Measurements from ENCODE around the gene KCNH2.
A peak's percentile ranks its signal among the peaks of the same experiment; 100 is the strongest.

The KCNH2 gene

DNA sequence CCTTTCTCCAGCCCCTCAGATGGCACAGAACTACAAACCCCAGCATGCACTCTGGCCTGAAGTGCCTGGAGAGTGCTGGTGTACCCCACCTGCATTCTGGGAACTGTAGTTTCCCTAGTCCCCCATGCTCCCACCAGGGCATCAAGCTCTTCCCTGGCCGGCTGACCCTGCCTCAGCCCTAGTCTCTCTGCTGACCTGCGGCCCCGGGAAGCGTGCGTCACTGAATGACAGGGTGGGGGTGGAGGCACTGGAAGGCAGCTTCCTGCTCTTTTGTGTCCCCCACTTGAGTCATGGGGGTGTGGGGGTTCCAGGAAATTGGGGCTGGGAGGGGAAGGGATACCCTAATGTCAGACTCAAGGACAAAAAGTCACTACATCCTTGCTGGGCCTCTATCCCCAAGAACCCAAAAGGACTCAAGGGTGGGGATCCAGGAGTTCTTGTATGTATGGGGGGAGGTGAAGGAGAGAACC, 14.7 kb upstream of the KCNH2 start:
- Mint-ChIP-seq H3K36me3 (peaks cover 10% of the 10 kb centered on the region), H3K27ac (no peak overlapping the region), H3K27me3 (no peaks in the 10 kb centered on the region), H3K4me3 (no peak overlapping the region), H3K4me1 (ENCODE audit: low read depth) (peaks cover 40% of the 10 kb centered on the region), H3K9me3 (ENCODE audit: low read depth) (peaks cover 15% of the 10 kb centered on the region)

DNA sequence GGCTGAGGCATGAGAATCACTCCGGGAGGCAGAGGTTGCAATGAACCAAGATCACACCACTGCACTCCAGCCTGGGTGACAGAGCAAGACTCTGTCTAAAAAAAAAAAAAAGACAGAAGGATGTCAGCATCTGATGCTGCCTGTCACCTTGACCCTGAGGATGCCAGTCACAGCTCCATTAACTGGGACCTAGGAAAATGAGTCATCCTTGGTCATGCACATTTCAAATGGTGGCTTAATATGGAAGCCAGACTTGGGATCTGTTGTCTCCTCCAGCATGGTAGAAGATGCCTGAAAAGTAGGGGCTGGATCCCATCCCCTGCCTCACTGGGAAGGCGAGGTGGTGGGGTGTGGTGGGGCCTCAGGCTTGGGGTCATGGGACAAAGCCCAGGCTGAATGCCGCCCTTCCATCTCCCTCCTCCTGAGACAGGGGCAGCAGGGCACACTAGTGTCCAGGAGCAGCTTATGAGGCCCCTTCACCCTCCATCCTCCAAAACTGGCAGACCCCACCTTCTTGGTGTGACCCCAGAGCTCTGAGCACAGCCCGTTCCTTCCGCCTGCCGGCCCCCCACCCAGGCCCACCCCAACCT, 14.0 kb upstream of the KCNH2 start:
- H3K4me1 Mint-ChIP-seq (ENCODE audit: low read depth), result peaks cover 36% of the 10 kb centered on the region
- peaks cover 10% of the 10 kb centered on the region for H3K36me3 Mint-ChIP-seq
- no peak overlapping the region for H3K27ac Mint-ChIP-seq
- H3K9me3 Mint-ChIP-seq (ENCODE audit: low read depth), result peaks cover 15% of the 10 kb centered on the region
- H3K4me3 Mint-ChIP-seq, result no peak overlapping the region
- no peaks in the 10 kb centered on the region for H3K27me3 Mint-ChIP-seq

DNA sequence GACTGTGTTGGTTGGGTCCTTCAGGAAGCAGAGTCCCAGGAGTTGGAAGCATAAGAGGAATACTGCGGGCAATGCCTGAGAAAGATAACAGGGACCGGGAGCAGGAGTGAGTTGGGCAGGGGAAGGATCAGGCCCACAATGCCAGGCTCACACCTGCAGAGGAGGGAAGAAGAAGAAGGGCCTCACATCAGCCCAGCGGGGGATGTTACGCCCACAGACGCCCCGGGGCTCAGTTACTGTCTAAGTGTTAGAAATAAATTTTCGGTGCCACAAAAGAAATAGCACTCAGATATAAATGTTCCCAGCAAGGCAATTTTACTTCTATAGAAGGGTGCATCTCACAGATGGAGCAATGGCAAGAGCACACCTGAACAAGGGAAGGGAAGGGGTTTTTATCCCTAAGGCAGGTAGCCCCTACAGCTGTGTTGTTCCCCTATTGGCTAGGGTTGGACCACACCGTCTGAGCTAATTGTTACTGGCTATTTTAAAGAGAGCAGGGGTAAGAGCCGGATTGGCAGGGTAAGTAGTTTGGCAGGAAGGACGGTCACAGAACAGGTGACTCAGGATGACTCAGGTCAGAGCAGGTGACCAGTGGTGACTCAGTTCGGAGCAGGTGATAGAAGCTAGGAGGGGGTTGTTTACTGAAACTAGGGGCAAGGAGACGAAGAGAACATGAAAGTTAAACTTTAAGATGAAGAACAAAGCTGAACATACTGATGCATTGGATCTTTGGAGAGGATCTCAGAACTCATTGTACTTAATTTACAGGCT, 12.5 kb upstream of the KCNH2 start, which contains the start of gene NOS3:
Gene NOS3 (plus strand): TSS at position 602 of the 771 bp plus-strand sequence. CDS start 2,787 bp downstream, outside the sequence.
- peaks cover 15% of the 10 kb centered on the region for H3K9me3 Mint-ChIP-seq (ENCODE audit: low read depth)
- no peaks in the 10 kb centered on the region for H3K27me3 Mint-ChIP-seq
- H3K4me3 Mint-ChIP-seq, result no peak within 1 kb of the TSS
- H3K4me1 Mint-ChIP-seq (ENCODE audit: low read depth), result peaks cover 39% of the 10 kb centered on the region
- peaks cover 10% of the 10 kb centered on the region for H3K36me3 Mint-ChIP-seq
- H3K27ac Mint-ChIP-seq, result no peak within 1 kb of the TSS

DNA sequence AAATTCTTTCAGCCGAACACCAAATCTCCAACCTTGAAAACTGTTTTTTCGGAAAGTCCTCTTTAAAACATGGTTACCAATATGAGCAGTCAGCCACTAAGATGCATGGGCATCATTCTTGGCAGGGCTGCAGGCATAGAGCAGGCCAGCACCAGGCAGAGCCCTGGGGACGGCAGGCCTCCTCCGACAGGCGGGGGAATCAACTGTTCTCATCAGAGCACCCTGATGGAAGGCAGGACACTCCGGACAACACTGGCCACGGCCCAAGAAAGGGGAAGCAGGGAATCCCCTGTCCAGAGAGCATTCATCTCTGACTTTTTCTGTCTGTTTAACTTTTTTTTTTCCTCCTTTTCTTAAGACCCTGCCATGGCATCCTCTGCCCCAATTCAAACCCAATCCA, 11.3 kb upstream of the KCNH2 start:
- no peaks in the 10 kb centered on the region for H3K27me3 Mint-ChIP-seq
- peaks cover 10% of the 10 kb centered on the region for H3K36me3 Mint-ChIP-seq
- H3K9me3 Mint-ChIP-seq (ENCODE audit: low read depth), result peaks cover 15% of the 10 kb centered on the region
- H3K4me1 Mint-ChIP-seq (ENCODE audit: low read depth), result peaks cover 35% of the 10 kb centered on the region
- H3K4me3 Mint-ChIP-seq, result no peak overlapping the region
- no peak overlapping the region for H3K27ac Mint-ChIP-seq

DNA sequence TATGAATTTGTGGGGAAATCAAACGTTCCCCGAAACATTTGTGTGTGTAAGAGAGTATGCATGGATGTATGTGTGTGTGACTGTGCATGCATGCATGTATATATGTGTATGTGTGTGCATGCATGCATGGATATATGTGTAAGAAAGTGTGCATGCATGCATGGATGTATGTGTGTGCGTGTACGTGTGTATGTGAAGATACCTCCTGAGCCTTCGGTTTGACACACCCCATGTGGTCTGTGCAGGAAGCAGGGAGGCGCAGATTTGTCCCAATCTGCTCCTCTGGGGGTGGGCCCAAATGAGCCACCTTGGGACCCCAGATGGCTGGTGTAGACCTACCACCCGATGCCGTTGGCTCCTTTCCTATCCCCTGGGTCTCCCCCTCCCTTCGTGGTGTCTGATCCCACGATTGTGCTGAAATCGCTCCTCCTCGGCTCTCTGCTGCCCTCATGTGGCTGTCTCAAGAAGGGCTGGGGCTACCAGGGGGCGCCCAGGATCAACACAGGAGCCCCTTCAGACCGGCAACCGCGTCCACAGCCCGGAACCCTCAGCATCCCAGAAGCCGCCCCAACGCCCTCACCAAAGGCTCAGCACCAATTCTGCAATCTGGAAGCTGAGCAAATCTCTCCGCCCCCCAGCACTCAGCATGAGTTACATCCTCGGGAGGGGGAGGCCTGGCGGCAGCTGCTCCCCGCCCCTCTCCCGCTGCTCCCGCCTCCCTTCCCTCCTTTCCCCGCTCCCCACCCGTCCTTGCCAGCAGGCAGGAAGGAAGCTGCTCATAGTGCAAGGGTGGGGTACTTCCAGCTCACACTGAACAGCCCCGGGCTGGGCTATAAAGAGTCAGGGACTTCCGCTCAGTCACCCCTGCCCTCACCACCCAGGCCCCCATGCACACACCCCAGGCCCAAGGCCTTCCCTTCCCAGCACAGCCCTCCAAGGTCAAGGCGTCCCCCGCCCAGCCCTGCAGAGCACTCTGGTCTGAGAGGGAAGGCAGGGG, 10.4 kb upstream of the KCNH2 start:
- Mint-ChIP-seq H3K4me3 (peak overlapping the region; percentile 49), H3K36me3 (peaks cover 10% of the 10 kb centered on the region), H3K9me3 (ENCODE audit: low read depth) (peaks cover 15% of the 10 kb centered on the region), H3K4me1 (ENCODE audit: low read depth) (peaks cover 30% of the 10 kb centered on the region), H3K27me3 (peaks cover 1% of the 10 kb centered on the region), H3K27ac (no peak overlapping the region)

DNA sequence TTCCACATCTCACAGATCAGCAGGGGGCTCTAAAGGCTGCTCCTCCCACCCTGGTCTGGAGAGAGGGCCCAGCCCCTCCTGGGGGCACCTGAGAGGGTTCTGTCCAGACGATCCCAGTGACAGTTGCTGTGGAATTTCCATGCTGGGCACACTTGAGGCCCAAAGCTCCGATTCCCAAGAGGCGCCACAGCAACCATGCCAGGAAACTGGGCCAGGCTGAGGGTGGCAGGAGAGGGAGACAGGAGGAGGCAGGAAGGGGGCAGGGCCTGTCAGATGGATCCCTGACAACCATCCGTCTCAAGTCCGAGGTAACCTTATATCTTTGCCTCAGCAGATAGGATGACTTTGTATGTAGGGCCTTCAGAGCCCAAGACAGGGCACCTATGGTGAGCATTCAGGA, 8.4 kb upstream of the KCNH2 start:
- no peak overlapping the region for H3K4me3 Mint-ChIP-seq
- H3K36me3 Mint-ChIP-seq, result peaks cover 10% of the 10 kb centered on the region
- no peak overlapping the region for H3K27ac Mint-ChIP-seq
- H3K4me1 Mint-ChIP-seq (ENCODE audit: low read depth), result peaks cover 26% of the 10 kb centered on the region
- peaks cover 15% of the 10 kb centered on the region for H3K9me3 Mint-ChIP-seq (ENCODE audit: low read depth)
- peaks cover 9% of the 10 kb centered on the region for H3K27me3 Mint-ChIP-seq

DNA sequence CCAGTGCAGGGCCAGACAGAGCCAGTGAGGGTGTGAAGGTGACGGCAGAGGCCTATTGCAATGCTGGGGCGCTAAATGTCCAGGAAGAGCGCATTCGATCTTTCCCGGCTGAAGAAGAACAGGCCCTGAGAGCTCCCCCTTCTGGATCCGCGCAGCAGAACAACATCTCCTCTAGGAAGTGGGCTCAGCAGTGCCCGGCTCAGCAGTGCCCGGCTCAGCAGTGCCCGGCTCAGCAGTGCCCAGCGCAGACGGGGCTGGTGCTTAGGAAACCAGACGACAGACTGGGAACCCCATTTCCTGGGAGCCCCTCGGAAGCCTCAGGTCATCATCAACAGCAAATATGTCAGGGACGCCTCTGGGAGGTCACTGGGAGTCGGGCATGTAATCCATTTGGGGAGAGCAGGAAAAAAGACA, 8.0 kb upstream of the KCNH2 start:
- Mint-ChIP-seq H3K9me3 (ENCODE audit: low read depth) (peaks cover 14% of the 10 kb centered on the region), H3K36me3 (peaks cover 9% of the 10 kb centered on the region), H3K27ac (peak overlapping the region; percentile 12), H3K4me1 (ENCODE audit: low read depth) (peaks cover 26% of the 10 kb centered on the region), H3K27me3 (peaks cover 9% of the 10 kb centered on the region), H3K4me3 (no peak overlapping the region)

DNA sequence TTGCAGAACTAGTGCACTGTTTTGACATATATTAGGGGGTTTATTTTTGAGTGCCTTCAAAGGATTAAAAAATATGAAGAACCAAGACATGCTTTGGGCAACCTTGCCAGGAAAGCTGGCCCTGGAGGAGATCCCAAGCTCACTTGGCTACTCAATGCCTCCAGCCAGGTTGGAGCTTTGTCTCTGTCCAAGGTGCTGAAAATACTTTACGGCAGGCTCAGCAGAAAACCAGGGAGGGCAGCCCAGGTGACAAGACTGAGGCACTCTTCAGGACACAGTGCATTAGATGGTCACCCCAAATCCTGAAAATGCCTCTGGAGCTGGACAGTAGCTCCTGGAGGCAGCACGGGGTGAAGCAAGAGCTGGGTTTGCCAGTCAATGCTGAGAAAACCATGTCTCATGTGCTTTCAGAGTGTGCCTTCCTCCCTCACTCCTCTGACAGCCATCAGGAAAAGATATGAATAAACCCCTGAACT, 5.8 kb upstream of the KCNH2 start:
- Mint-ChIP-seq H3K36me3 (no peaks in the 10 kb centered on the region), H3K27me3 (peaks cover 9% of the 10 kb centered on the region), H3K4me3 (no peak overlapping the region), H3K9me3 (ENCODE audit: low read depth) (no peaks in the 10 kb centered on the region), H3K4me1 (ENCODE audit: low read depth) (peaks cover 18% of the 10 kb centered on the region), H3K27ac (no peak overlapping the region)

DNA sequence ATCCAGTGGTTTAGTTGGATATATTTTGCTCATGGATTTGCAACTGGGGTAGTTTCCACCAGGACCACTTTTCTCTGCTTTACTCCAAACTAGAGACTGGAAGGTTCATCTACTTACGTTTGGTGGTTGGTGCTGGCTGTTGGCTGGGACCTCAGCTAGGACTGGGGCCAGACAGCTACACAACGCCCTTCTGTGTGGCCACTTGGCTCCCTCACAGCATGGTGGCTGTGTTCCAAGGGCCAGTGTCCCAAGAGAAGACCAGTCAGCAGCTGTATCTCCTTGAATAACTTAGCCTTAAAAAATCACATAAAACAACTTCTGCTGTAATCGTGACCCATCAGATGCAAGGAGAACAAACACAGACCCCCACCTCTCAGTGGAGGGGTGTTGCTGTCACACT, 4.2 kb upstream of the KCNH2 start:
- Mint-ChIP-seq H3K36me3 (no peaks in the 10 kb centered on the region), H3K4me3 (no peak overlapping the region), H3K27ac (no peak overlapping the region), H3K4me1 (ENCODE audit: low read depth) (peaks cover 10% of the 10 kb centered on the region), H3K9me3 (ENCODE audit: low read depth) (no peaks in the 10 kb centered on the region), H3K27me3 (peaks cover 10% of the 10 kb centered on the region)

DNA sequence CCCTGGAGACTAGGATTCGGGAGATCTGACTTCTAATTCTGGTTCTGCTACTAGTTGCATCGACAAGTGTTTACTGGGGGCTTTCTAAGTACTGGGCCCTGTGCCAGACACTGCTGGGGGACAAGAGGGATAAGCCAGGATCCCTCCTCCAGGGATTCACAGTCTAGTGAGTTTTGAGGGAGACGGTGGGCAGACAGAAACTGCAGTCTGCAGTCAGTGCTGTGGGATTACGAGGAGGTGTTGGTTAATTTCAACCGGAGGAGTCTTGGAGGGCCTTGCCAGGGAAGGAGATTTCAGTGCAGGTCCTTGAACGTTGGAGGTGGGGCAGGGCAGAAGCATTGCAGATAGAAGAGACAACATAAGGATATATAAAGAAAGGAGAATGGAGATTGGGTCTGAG, 3.5 kb upstream of the KCNH2 start:
- Mint-ChIP-seq H3K27ac (no peak overlapping the region), H3K36me3 (no peaks in the 10 kb centered on the region), H3K4me1 (ENCODE audit: low read depth) (peaks cover 17% of the 10 kb centered on the region), H3K27me3 (peaks cover 15% of the 10 kb centered on the region), H3K4me3 (no peak overlapping the region), H3K9me3 (ENCODE audit: low read depth) (no peaks in the 10 kb centered on the region)

DNA sequence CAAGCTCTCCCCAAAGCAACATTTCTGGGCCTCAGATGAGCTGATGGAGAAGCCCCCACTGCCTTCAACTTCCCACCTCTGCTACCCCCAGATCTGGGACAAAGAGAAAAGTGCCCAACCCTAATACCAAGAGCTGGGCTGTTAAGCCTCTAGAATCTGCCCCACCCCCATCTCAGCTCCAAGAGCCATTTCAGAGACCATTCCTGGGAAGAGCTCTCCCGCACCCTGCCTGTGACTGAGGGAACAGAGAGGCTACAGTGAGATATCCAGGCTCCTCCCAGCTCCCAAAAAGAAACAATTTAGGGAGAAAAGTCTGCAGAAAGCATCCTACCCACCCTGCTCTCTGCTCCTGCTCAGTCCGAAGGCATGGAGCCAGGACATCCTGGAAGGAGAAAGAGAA, 2.5 kb upstream of the KCNH2 start:
- H3K4me3 Mint-ChIP-seq, result no peak overlapping the region
- H3K27ac Mint-ChIP-seq, result no peak overlapping the region
- no peaks in the 10 kb centered on the region for H3K9me3 Mint-ChIP-seq (ENCODE audit: low read depth)
- no peaks in the 10 kb centered on the region for H3K36me3 Mint-ChIP-seq
- H3K27me3 Mint-ChIP-seq, result peaks cover 15% of the 10 kb centered on the region
- H3K4me1 Mint-ChIP-seq (ENCODE audit: low read depth), result peaks cover 15% of the 10 kb centered on the region

DNA sequence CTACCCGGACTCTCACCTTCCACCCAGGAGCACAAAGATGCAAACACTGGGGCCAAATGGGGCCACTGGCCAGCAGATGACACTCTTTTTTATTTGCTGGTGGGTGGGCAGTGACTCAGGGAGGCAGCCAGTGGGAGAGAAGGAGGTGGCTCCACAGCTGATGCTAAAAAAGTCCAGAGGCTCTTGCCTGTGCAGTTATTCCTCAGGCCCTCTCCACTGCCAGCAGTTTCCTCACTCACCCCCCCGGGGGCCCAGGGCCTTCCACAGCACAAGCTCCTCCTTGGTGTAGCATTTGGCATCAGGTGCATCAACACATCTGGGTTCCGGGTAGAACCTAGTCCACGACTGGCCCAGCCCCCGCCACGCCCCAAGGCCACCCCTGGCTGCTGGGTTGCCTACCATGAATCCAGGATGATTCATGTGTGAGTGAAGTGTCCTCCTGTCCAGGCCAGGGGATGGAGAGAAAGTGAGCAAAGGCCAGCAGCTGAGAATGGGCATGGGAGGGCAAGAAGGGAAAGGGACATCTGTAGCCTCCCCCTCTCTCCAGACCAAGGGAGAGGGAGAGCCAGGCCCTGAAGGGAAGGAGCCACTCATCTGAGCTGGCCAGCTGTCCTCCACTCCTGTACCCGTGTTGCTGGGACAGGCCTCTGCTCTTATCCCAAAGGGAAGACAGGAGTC, 1.7 kb upstream of the KCNH2 start:
- Mint-ChIP-seq H3K27ac (no peak overlapping the region), H3K27me3 (peaks cover 15% of the 10 kb centered on the region), H3K4me1 (ENCODE audit: low read depth) (peaks cover 19% of the 10 kb centered on the region), H3K9me3 (ENCODE audit: low read depth) (no peaks in the 10 kb centered on the region), H3K4me3 (no peak overlapping the region), H3K36me3 (no peaks in the 10 kb centered on the region)

DNA sequence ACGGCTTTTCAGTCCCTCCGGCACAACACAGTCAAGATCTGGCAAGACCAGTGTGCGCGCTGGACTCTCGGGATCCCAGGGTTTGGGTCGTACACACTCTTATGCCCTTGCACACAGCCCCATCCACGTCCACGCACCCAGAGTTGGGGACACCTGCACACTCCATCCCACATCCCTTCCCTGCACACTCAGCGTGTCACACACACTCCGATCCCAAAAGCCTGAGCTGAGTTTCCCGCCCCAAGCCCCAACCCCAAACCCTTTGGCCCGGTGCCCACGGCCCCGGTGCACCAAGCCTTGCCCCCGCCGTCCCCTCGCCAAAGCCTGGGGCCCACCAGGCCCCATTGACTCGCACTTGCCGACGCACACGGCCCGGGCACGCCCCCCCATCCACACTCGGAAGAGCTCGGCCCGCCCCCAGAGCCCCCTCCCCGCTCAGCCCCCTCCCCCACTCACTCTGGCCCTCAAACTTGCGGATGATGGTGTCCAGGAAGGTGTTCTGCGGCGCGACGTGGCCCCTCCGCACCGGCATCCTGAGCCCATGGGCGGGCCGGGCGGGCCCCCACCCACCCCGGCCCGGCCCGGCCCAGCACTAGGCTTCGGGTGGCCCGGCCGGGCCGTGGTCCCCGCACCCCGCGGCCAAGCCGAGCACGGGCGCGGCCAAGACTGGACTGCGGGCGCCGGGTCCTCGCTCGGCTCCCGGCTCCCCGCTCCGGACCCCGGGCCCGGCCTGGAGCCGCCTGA, 567 bp downstream of the KCNH2 start:
- H3K9me3 Mint-ChIP-seq (ENCODE audit: low read depth), result no peaks in the 10 kb centered on the region
- peaks cover 9% of the 10 kb centered on the region for H3K27me3 Mint-ChIP-seq
- H3K4me3 Mint-ChIP-seq, result peak overlapping the region; percentile 88
- no peaks in the 10 kb centered on the region for H3K36me3 Mint-ChIP-seq
- H3K4me1 Mint-ChIP-seq (ENCODE audit: low read depth), result peaks cover 27% of the 10 kb centered on the region
- no peak overlapping the region for H3K27ac Mint-ChIP-seq
